A549 (cell line): Measurements from ENCODE around the gene SFTPA2.

ENCODE experiments used
- CHD2 ChIP-seq: fragments of 150-350 bp; IDR thresholded peaks from 2 replicates; pipeline ENCODE4 v1.6.1; 2014; ENCODE audit warnings: low read length; ENCODE audit not compliant: partially characterized antibody
- CTCF ChIP-seq: fragments of >200 bp; sonication (Bioruptor Twin); formaldehyde crosslinking; IDR thresholded peaks from 3 replicates; pipeline ENCODE4 v1.5.1; 2016
- GATA3 ChIP-seq: IDR thresholded peaks from 2 replicates; pipeline ENCODE4 v1.6.1; 2012; ENCODE audit warnings: borderline replicate concordance
- HOXA7 ChIP-seq: fragments of 250-450 bp; sonication (Bioruptor Pico); IDR thresholded peaks from 2 replicates; pipeline ENCODE4 v1.5.0; 2020; ENCODE audit warnings: mild to moderate bottlenecking, moderate library complexity
- JUN ChIP-seq, 2 experiments: fragments of >200 bp; sonication (Bioruptor Twin); formaldehyde crosslinking; IDR thresholded peaks; 2 replicates in 1 of 2; 3 replicates in 1 of 2; pipeline ENCODE4 v1.6.1; 2016 to 2017
- PHF8 ChIP-seq: fragments of 200-600 bp; sonication (generic); IDR thresholded peaks from 2 replicates; pipeline ENCODE4 v1.6.1; 2016; ENCODE audit warnings: low read depth, mild to moderate bottlenecking, antibody characterized with exemption, moderate library complexity, borderline replicate concordance
- POLR2A ChIP-seq: IDR thresholded peaks from 2 replicates; pipeline ENCODE4 v1.6.1; 2012; ENCODE audit warnings: mild to moderate bottlenecking, low read length

GRCh38 chr10:79605308-79605707 is 45.1 kb upstream of the SFTPA2 start:
- TF ChIP-seq GATA3 (no peak), POLR2A (no peak), CTCF (no peak), JUN (IDR thresholded peaks at IDR 0.05) (no peak), CHD2 (no peak), PHF8 (no peak), HOXA7 (CRISPR knock-in tag) (no peak)
